PFSK-1 (cell line): Measurements from ENCODE around the gene NNAT. TPM values are rescaled to one million over a fixed set of nuclear protein-coding genes. Genes with fewer than 3 reads are reported as not detected.

Experiments used
- FOXP2 ChIP-seq: optimal IDR thresholded peaks from 2 replicates; pipeline ENCODE3; 2011; ENCODE audit warnings: borderline replicate concordance, control low read depth, inconsistent platforms; ENCODE audit not compliant: insufficient read depth; ENCODE audit errors: extremely low read length, extremely low read depth
- POLR2AphosphoS5 ChIP-seq: IDR thresholded peaks from 2 replicates; pipeline ENCODE4 v1.6.1; 2012; ENCODE audit warnings: low read depth, mild to moderate bottlenecking, control low read depth, low read length, moderate library complexity
- REST ChIP-seq, 2 experiments: IDR thresholded peaks; 2 replicates each; pipeline versions ENCODE4 v1.6.1 to v1.8.0; 2011 to 2012; ENCODE audit warnings: low read depth in 2 of 2, low read length in 2 of 2, control low read depth in 1 of 2, inconsistent platforms in 1 of 2, mild to moderate bottlenecking in 1 of 2, moderate library complexity in 1 of 2; ENCODE audit not compliant: insufficient read depth in 1 of 2
- SIN3A ChIP-seq: IDR thresholded peaks from 2 replicates; pipeline ENCODE4 v1.6.1; 2012; ENCODE audit warnings: mild to moderate bottlenecking, low read length, moderate library complexity, borderline replicate concordance; ENCODE audit not compliant: insufficient read depth
- TAF1 ChIP-seq: IDR thresholded peaks from 2 replicates; pipeline ENCODE4 v1.6.1; 2012; ENCODE audit warnings: low read length, control low read depth, borderline replicate concordance; ENCODE audit not compliant: insufficient read depth
- polyA plus RNA-seq: library from polyadenylated mRNA; unstranded; fragments of >200 nt; gene quantifications from one replicate; pipeline ENCODE4 v1.2.1, GENCODE V29; 2012; ENCODE audit warnings: low read depth, missing spikeins; ENCODE audit not compliant: insufficient read length

NNAT gene
- polyA plus RNA-seq = 0.39 TPM

- no peak for TF ChIP-seq SIN3A
- TF ChIP-seq FOXP2 = no peak
- no peak for TF ChIP-seq POLR2AphosphoS5
- no peak for TF ChIP-seq TAF1
- no peak for TF ChIP-seq REST (IDR thresholded peaks at IDR 0.05; ENCODE audit: insufficient read depth in 1 of 2, low read depth in 2 of 2, low read length in 2 of 2)
These were observed at the start of gene NNAT for GRCh38 chr20:37521061-37521771. NNAT (plus strand) TSS chr20:37521250; CDS start chr20:37521332, 82 bp downstream.

GRCh38 chr20:37471741-37472235, 49.3 kb upstream of the NNAT start:
- TF ChIP-seq SIN3A (no peak), FOXP2 (no peak), TAF1 (no peak), POLR2AphosphoS5 (no peak), REST (IDR thresholded peaks at IDR 0.05; ENCODE audit: insufficient read depth in 1 of 2, low read depth in 2 of 2, low read length in 2 of 2) (no peak)

GRCh38 chr20:37473249-37474000, 47.6 kb upstream of the NNAT start:
- TF ChIP-seq POLR2AphosphoS5 = no peak
- no peak for TF ChIP-seq SIN3A
- TF ChIP-seq TAF1 = no peak
- TF ChIP-seq REST (IDR thresholded peaks at IDR 0.05; ENCODE audit: insufficient read depth in 1 of 2, low read depth in 2 of 2, low read length in 2 of 2) = no peak
- no peak for TF ChIP-seq FOXP2

- TF ChIP-seq POLR2AphosphoS5 (no peak), REST (IDR thresholded peaks at IDR 0.05; ENCODE audit: insufficient read depth in 1 of 2, low read depth in 2 of 2, low read length in 2 of 2) (no peak), FOXP2 (no peak), TAF1 (no peak), SIN3A (no peak)
These were observed 46.7 kb upstream of the NNAT start for GRCh38 chr20:37474386-37474785.
